RWPE1 (cell line): Measurements from ENCODE around the gene RIPPLY1.
"Not testable (repeated sequence)": the region's sequence is repeated elsewhere in the genome, so short reads cannot be mapped to it uniquely, and the experiment has no call there.

Experiments used
- CTCF ChIA-PET: fragments of 350-600 bp; sonication (Branson Sonifier 250); formaldehyde crosslinking; extraction: SDS; loops from one replicate; lab custom pipeline; 2021; lab: Yijun Ruan, JAX
- POLR2A ChIA-PET: fragments of 400-600 bp; formaldehyde crosslinking; extraction: SDS; loops from one replicate; lab custom pipeline; 2020; ENCODE audit warnings: antibody characterized with exemption; ENCODE audit not compliant: low non-redundant PET; lab: Yijun Ruan, JAX
- DNase-seq: peaks from one replicate; pipeline ENCODE4 v3.0.0; 2012; ENCODE audit warnings: low spot score
- H3K27ac ChIP-seq: fragments of 450-650 bp; 2 replicates; pipeline ENCODE4 v1.5.1; 2017
- CTCF ChIP-seq: fragments of 450-650 bp; conservative IDR thresholded peaks from 2 replicates; pipeline ENCODE4 v1.5.1; 2017; ENCODE audit warnings: low read depth, mild to moderate bottlenecking

The RIPPLY1 gene

DNA sequence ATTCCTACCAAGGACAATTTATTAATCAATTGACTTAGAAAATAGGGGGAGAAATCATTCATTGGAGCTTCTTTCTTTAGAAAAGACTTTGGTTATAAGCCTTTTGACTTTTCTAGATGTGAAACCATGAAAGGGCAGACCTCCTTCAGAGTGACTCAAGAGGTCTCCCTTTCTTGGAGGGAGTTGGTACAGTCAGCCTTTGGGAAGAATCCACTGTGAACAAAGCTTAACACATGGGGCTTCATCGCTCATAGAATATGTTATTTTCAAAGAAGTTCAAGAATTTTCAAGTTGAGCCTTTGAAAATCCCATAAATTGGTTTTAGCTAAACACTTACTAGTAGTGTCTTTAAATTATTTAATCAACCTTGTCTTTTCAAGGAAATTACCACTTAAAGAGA is 28.0 kb downstream of the RIPPLY1 start:
- ChIA-PET POLR2A (no interaction called here), CTCF (no interaction called here)
- no peak for TF ChIP-seq CTCF
- no peak for DNase-seq
- H3K27ac ChIP-seq = no peak overlapping the region

GRCh38 chrX:106874075-106874474 is 29.1 kb downstream of the RIPPLY1 start:
- DNase-seq = peak; percentile 10
- TF ChIP-seq CTCF = peak; percentile 50
- CTCF ChIA-PET = no interaction called here
- POLR2A ChIA-PET = no interaction called here
- H3K27ac ChIP-seq = no peak overlapping the region

DNA sequence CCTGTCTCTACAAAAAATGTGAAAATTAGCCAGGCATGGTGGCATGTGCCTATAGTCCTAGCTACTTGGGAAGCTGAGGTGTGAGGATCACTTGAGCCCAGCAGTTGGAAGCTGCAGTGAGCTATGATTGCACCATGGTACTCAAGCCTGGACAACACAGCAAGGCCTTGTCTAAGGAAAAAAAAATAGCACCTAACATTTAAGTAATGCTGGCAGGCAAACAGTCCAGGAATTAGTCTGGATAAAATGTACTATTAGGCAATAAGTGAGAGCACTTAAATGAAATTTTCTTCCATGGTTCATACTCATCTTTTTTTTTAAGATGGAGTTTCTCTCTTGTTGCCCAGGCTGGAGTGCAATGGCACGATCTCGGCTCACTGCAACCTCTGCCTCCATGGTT is 30.3 kb downstream of the RIPPLY1 start:
- DNase-seq, POLR2A ChIA-PET, CTCF ChIA-PET, H3K27ac ChIP-seq: not testable (repeated sequence)

DNA sequence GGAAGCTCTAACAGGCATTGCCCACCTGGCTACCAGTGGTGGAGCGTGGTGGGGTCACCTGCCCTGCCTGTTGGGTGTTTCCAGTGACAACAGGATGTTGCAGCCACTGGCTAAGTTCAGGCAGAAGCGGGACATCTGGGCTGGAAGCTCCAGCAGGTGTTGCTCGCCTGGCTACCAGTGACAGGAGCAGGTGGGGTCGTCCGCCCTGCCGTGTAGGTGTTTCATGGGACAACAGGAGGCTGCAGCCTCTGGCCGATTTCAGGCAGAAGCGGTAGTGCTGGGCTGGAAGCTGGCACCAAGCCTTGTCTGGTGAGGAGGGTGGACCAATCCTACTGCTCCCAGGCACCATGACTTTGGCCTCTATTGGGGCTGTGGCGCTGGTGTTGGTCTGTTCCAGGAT is 39.4 kb downstream of the RIPPLY1 start:
- TF ChIP-seq CTCF = no peak
- ChIA-PET POLR2A (no interaction called here), CTCF (interaction anchor here (0.6 kb wide), 2 partner anchors 136 to 269 kb away, joined by 3 read pairs; no protein-coding TSS in a partner anchor)
- H3K27ac ChIP-seq = no peak overlapping the region
- no peak for DNase-seq

DNA sequence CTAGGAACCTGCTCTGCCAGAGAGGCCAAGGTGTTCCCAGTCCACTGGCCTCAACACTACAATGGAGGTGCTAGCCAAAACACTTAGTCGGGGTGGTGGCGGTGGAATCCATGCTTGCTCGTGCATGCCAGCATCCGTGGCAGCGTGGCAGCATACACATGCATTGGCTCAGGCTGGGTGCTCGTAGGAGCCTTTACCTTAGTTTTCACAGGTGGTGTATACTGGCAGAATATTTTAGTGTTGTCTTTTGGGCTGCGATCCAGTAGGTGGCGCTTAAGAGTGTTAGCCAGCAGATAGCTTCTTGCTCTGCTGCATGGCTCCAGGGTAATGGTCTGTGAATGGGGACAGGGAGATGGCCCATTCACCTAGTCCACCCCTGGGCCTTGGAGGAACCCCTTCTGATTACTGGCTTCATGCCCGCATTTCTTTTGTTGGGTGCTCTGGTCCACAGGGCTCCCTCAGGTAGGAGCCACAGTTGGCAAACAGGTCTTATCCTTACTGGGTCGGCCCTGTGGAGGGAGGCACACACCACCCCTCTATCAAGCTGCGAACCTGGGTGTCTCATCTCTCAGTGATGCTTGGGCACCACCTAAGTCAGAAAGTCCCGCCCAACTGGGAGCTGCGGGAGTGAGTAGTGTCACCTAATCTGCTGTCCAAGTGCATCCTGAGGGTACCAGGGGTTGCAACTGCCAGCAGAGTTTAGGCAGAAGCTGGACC is 40.0 kb downstream of the RIPPLY1 start:
- ChIA-PET CTCF (interaction anchor here (0.6 kb wide), 2 partner anchors 136 to 268 kb away, joined by 3 read pairs; no protein-coding TSS in a partner anchor), POLR2A (no interaction called here)
- no peak; the same call in 1 of the 2 replicates for TF ChIP-seq CTCF
- peak; percentile 3 for DNase-seq
- H3K27ac ChIP-seq = no peak overlapping the region
